HEK293 (cell line): Measurements from ENCODE around the gene TPM1.
A peak's percentile ranks its signal among the peaks of the same experiment; 100 is the strongest.

Experiments used
- CTCF ChIA-PET: fragments of 350-600 bp; formaldehyde crosslinking; extraction: SDS; loops from one replicate; lab custom pipeline; 2021; ENCODE audit warnings: antibody characterized with exemption; lab: Yijun Ruan, JAX
- POLR2A ChIA-PET: fragments of 300-600 bp; formaldehyde crosslinking; extraction: SDS; loops from one replicate; lab custom pipeline; 2020; ENCODE audit warnings: antibody characterized with exemption, inconsistent platforms; lab: Yijun Ruan, JAX
- H3K27ac ChIP-seq: fragments of 200-500 bp; sonication (Bioruptor generic); 2 replicates; pipeline ENCODE4 v1.5.1; 2014; ENCODE audit warnings: low read depth, low read length, control low read depth, inconsistent platforms; ENCODE audit errors: extremely low read depth
- H3K36me3 ChIP-seq, 2 experiments: fragments of 200-500 bp in 1 of 2; sonication (Bioruptor generic) in 1 of 2; 1 replicate in 1 of 2; 2 replicates in 1 of 2; pipeline ENCODE4 v1.5.1; 2014 to 2017; ENCODE audit warnings: inconsistent platforms in 2 of 2, low read length in 2 of 2; ENCODE audit not compliant: control insufficient read depth in 2 of 2, insufficient read depth in 1 of 2
- H3K4me1 ChIP-seq: fragments of 200-500 bp; sonication (Bioruptor generic); 2 replicates; pipeline ENCODE4 v1.5.1; 2014; ENCODE audit warnings: mild to moderate bottlenecking, low read length, inconsistent platforms; ENCODE audit not compliant: control insufficient read depth, insufficient read depth
- H3K4me3 ChIP-seq: 2 replicates; pipeline ENCODE4 v1.5.1; 2011; ENCODE audit warnings: low read depth, mild to moderate bottlenecking, control low read depth, low read length, moderate library complexity
- H3K9me3 ChIP-seq: fragments of 200-500 bp; sonication (Bioruptor generic); 2 replicates; pipeline ENCODE4 v1.5.1; 2014; ENCODE audit warnings: low read depth, low read length, inconsistent platforms; ENCODE audit not compliant: control insufficient read depth, insufficient read depth
- ATF2 ChIP-seq: fragments of 450-650 bp; formaldehyde crosslinking; IDR thresholded peaks from 2 replicates; pipeline ENCODE4 v1.5.1; 2016; ENCODE audit warnings: missing biosample characterization, missing genetic modification characterization, low read depth
- GLI4 ChIP-seq: fragments of 450-650 bp; formaldehyde crosslinking; IDR thresholded peaks from 2 replicates; pipeline ENCODE4 v1.5.1; 2016; ENCODE audit warnings: missing biosample characterization, missing genetic modification characterization
- GLIS1 ChIP-seq: fragments of 450-650 bp; formaldehyde crosslinking; IDR thresholded peaks from 2 replicates; pipeline ENCODE4 v1.5.1; 2016; ENCODE audit warnings: missing biosample characterization, missing genetic modification characterization
- HIC1 ChIP-seq: fragments of 450-650 bp; formaldehyde crosslinking; IDR thresholded peaks from 2 replicates; pipeline ENCODE4 v1.5.1; 2016; ENCODE audit warnings: missing biosample characterization, missing genetic modification characterization
- HOXD13 ChIP-seq: sonication (generic); formaldehyde crosslinking; IDR thresholded peaks from 2 replicates; pipeline ENCODE4 v1.8.0; 2022; ENCODE audit warnings: missing genetic modification reagents, borderline replicate concordance
- KLF1 ChIP-seq: fragments of 450-650 bp; formaldehyde crosslinking; IDR thresholded peaks from 2 replicates; pipeline ENCODE4 v1.5.1; 2016; ENCODE audit warnings: missing biosample characterization, missing genetic modification characterization
- KLF17 ChIP-seq: fragments of 450-650 bp; formaldehyde crosslinking; IDR thresholded peaks from 2 replicates; pipeline ENCODE4 v1.5.1; 2016; ENCODE audit warnings: missing biosample characterization, missing genetic modification characterization
- PATZ1 ChIP-seq: fragments of 450-650 bp; formaldehyde crosslinking; IDR thresholded peaks from 2 replicates; pipeline ENCODE4 v1.5.1; 2016; ENCODE audit warnings: missing biosample characterization, missing genetic modification characterization
- PBX3 ChIP-seq: sonication (generic); formaldehyde crosslinking; IDR thresholded peaks from 2 replicates; pipeline ENCODE4 v1.8.1; 2022; ENCODE audit warnings: mild to moderate bottlenecking, moderate library complexity, missing genetic modification reagents
- REPIN1 ChIP-seq: fragments of 450-650 bp; formaldehyde crosslinking; IDR thresholded peaks from 2 replicates; pipeline ENCODE4 v1.5.1; 2017; ENCODE audit warnings: missing biosample characterization, missing genetic modification characterization, low read depth
- TRIM28 ChIP-seq: IDR thresholded peaks from 2 replicates; pipeline ENCODE4 v1.6.1; 2011; ENCODE audit warnings: low read length, control low read depth, borderline replicate concordance
- ZBTB48 ChIP-seq: fragments of 450-650 bp; formaldehyde crosslinking; IDR thresholded peaks from 2 replicates; pipeline ENCODE4 v1.5.1; 2016; ENCODE audit warnings: missing biosample characterization, missing genetic modification characterization
- ZIC2 ChIP-seq: fragments of 450-650 bp; formaldehyde crosslinking; IDR thresholded peaks from 2 replicates; pipeline ENCODE4 v1.5.1; 2016; ENCODE audit warnings: missing biosample characterization, missing genetic modification characterization
- ZNF155 ChIP-seq: fragments of 450-650 bp; formaldehyde crosslinking; IDR thresholded peaks from 2 replicates; pipeline ENCODE4 v1.5.1; 2016; ENCODE audit warnings: missing biosample characterization, missing genetic modification characterization
- ZNF266 ChIP-seq: fragments of 450-650 bp; formaldehyde crosslinking; IDR thresholded peaks from 2 replicates; pipeline ENCODE4 v1.5.1; 2016; ENCODE audit warnings: missing biosample characterization, missing genetic modification characterization, low read depth
- ZNF510 ChIP-seq: fragments of 450-650 bp; formaldehyde crosslinking; IDR thresholded peaks from 2 replicates; pipeline ENCODE4 v1.5.1; 2018; ENCODE audit warnings: mild to moderate bottlenecking, missing genetic modification characterization, missing biosample characterization; ENCODE audit not compliant: insufficient replicate concordance
- ZNF600 ChIP-seq: fragments of 450-650 bp; formaldehyde crosslinking; IDR thresholded peaks from 2 replicates; pipeline ENCODE4 v1.5.1; 2016; ENCODE audit warnings: missing biosample characterization, missing genetic modification characterization
- ZNF701 ChIP-seq: fragments of 450-650 bp; formaldehyde crosslinking; IDR thresholded peaks from 2 replicates; pipeline ENCODE4 v1.5.1; 2016; ENCODE audit warnings: missing biosample characterization, missing genetic modification characterization

Gene TPM1

GRCh38 chr15:63089260-63090043 lies 46.9 kb downstream of the TPM1 start:
- ChIA-PET CTCF (interaction anchor here (0.6 to 2.0 kb wide), 5 partner anchors 24 to 257 kb away, joined by 3 to 11 read pairs (median 4); no protein-coding TSS in a partner anchor), POLR2A (interaction anchor here (0.8 to 1.3 kb wide), 4 partner anchors 30 to 42 kb away, joined by 3 to 5 read pairs (median 3); no protein-coding TSS in a partner anchor)
- Histone ChIP-seq H3K27ac (no peak overlapping the region), H3K9me3 (no peaks in the 10 kb centered on the region), H3K4me1 (no peaks in the 10 kb centered on the region), H3K4me3 (no peak overlapping the region), H3K36me3 (no peaks in the 10 kb centered on the region)
- TF ChIP-seq ZIC2 (tag by site-specific recombination) (peak; percentile 41; the same call in 1 of the 2 replicates), PBX3 (CRISPR knock-in tag) (no peak), ATF2 (tag by site-specific recombination) (peak; percentile 41; the same call in 1 of the 2 replicates), ZNF266 (tag by site-specific recombination) (no peak), TRIM28 (no peak), ZBTB48 (tag by site-specific recombination) (0 out of 2 replicates have a peak, but pooled peaks have one; percentile 41), GLI4 (tag by site-specific recombination) (no peak), REPIN1 (tag by site-specific recombination) (no peak), HOXD13 (CRISPR knock-in tag) (no peak), ZNF600 (tag by site-specific recombination) (peak; percentile 66), PATZ1 (tag by site-specific recombination) (no peak), HIC1 (tag by site-specific recombination) (no peak), KLF1 (peak; percentile 13; the same call in 1 of the 2 replicates)

GRCh38 chr15:63090472-63090871 lies 47.9 kb downstream of the TPM1 start:
- H3K4me3 ChIP-seq: no peak overlapping the region
- H3K4me1 ChIP-seq: no peaks in the 10 kb centered on the region
- no peak overlapping the region for H3K27ac ChIP-seq
- ChIA-PET CTCF (interaction anchor here (0.7 to 2.0 kb wide), 3 partner anchors 23 to 243 kb away, joined by 3 to 11 read pairs (median 4); no protein-coding TSS in a partner anchor), POLR2A (no interaction called here)
- no peaks in the 10 kb centered on the region for H3K9me3 ChIP-seq
- H3K36me3 ChIP-seq: no peaks in the 10 kb centered on the region
- TF ChIP-seq GLIS1 (tag by site-specific recombination): 0 out of 2 replicates have a peak, but pooled peaks have one; percentile 16
- TF ChIP-seq ZNF701 (tag by site-specific recombination): no peak
- TF ChIP-seq KLF17 (tag by site-specific recombination): no peak
- no peak for TF ChIP-seq ZNF510 (tag by site-specific recombination)
- TF ChIP-seq ZNF155 (tag by site-specific recombination): no peak
